Measurements from ENCODE around the gene SBF2.

- TF ChIP-seq CTCF (IDR thresholded peaks at IDR 0.05; ENCODE audit: low read length) (no peak), EZH2 (IDR thresholded peaks at IDR 0.05; ENCODE audit: borderline replicate concordance, low read length) (no peak)
Observed at GRCh38 chr11:9826390-9826789, 467.6 kb downstream of the SBF2 start.

Data from OCI-LY1 (cell line).